Measurements from ENCODE around the gene CCR5AS.

Gene CCR5AS

GRCh38 chr3:46440531-46441294, 33.8 kb upstream of the CCR5AS start:
- peaks cover 9 to 12% of the 10 kb centered on the region in 2 experiments for H3K4me1 Mint-ChIP-seq
- no peak for DNase-seq
- Histone ChIP-seq H3K9ac (ENCODE audit: extremely low read depth, insufficient read length, low read length) (no peak overlapping the region), H3T11ph (ENCODE audit: low read length) (no peak overlapping the region), H3K4ac (ENCODE audit: low read depth, low read length) (no peak overlapping the region), H3K23ac (ENCODE audit: insufficient read length, low read depth, low read length) (no peak overlapping the region), H3K79me1 (ENCODE audit: insufficient read depth, low read depth, low read length, poor library complexity, severe bottlenecking) (no peaks in the 10 kb centered on the region), H3K27ac (ENCODE audit: insufficient read length, low read depth, low read length) (no peak overlapping the region), H3K23me2 (ENCODE audit: insufficient read length, low read depth, low read length, poor library complexity, severe bottlenecking) (no peaks in the 10 kb centered on the region), H3K9me3 (ENCODE audit: control insufficient read depth, low read depth, low read length) (no peaks in the 10 kb centered on the region), H4K91ac (ENCODE audit: insufficient read length, low read depth, low read length) (no peak overlapping the region), H2BK120ac (ENCODE audit: low read depth, low read length, poor library complexity, severe bottlenecking) (no peak overlapping the region), H2AK5ac (ENCODE audit: insufficient read length, low read length) (no peak overlapping the region), H4K5ac (ENCODE audit: insufficient read length, low read depth, low read length) (no peak overlapping the region), H2BK5ac (ENCODE audit: insufficient read length, low read length) (no peak overlapping the region), H4K8ac (replicated peaks; ENCODE audit: insufficient read length, low read depth, low read length) (no peak overlapping the region), H2BK12ac (ENCODE audit: insufficient read length, low read depth, low read length) (no peak overlapping the region), H2BK15ac (ENCODE audit: low read depth, low read length) (no peak overlapping the region), H3K14ac (ENCODE audit: insufficient read depth, low read length) (no peak overlapping the region), H3K27me3 (ENCODE audit: insufficient read depth, low read length) (no peaks in the 10 kb centered on the region), H2BK20ac (ENCODE audit: low read depth, low read length, poor library complexity, severe bottlenecking) (no peak overlapping the region), H2AFZ (ENCODE audit: low read length) (no peak overlapping the region), H4K20me1 (ENCODE audit: control insufficient read depth, insufficient read depth, insufficient read length) (no peaks in the 10 kb centered on the region), H3K4me2 (ENCODE audit: insufficient read depth, insufficient read length, low read length) (no peak overlapping the region), H3K18ac (ENCODE audit: insufficient read length, low read depth, low read length) (no peak overlapping the region), H3K4me1 (ENCODE audit: insufficient read depth, low read length) (peaks cover 4% of the 10 kb centered on the region; the same call in 1 of the 2 replicates), H3K79me2 (ENCODE audit: insufficient read depth, low read length) (no peaks in the 10 kb centered on the region), H3K56ac (ENCODE audit: insufficient read length, low read depth, low read length) (no peak overlapping the region)
- H3K4me3 Mint-ChIP-seq: no peak overlapping the region
- no peaks in the 10 kb centered on the region; a peak in 1 of 7 replicates for H3K36me3 Mint-ChIP-seq (ENCODE audit: insufficient read depth in 1 of 3, low read depth in 3 of 3)
- no peaks in the 10 kb centered on the region for H3K9me3 Mint-ChIP-seq
- no peak overlapping the region for H3K27ac Mint-ChIP-seq
- H3K27me3 Mint-ChIP-seq (ENCODE audit: low read depth): no peaks in the 10 kb centered on the region
- TF ChIP-seq, protein P1, sequence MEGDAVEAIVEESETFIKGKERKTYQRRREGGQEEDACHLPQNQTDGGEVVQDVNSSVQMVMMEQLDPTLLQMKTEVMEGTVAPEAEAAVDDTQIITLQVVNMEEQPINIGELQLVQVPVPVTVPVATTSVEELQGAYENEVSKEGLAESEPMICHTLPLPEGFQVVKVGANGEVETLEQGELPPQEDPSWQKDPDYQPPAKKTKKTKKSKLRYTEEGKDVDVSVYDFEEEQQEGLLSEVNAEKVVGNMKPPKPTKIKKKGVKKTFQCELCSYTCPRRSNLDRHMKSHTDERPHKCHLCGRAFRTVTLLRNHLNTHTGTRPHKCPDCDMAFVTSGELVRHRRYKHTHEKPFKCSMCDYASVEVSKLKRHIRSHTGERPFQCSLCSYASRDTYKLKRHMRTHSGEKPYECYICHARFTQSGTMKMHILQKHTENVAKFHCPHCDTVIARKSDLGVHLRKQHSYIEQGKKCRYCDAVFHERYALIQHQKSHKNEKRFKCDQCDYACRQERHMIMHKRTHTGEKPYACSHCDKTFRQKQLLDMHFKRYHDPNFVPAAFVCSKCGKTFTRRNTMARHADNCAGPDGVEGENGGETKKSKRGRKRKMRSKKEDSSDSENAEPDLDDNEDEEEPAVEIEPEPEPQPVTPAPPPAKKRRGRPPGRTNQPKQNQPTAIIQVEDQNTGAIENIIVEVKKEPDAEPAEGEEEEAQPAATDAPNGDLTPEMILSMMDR (conservative IDR thresholded peaks at IDR 0.05): no peak
- WGBS (ENCODE audit: extremely low coverage, insufficient read length, low lambda C conversion rate): no CpG with 5 or more reads among the region's 4 CpGs
